Pancreas (tissue), 10 donors: ENCODE data around the gene HK3. TPM values are rescaled to one million over a fixed set of nuclear protein-coding genes. Genes with fewer than 3 reads are reported as not detected.

Source experiments
- ATAC-seq, 4 donors: fragments of 200-7000 bp; cut with Tn5 transposase; one replicate each; pipeline versions ENCODE4 v1.8.0 to v1.9.1; 2020; ENCODE audit warnings: mild to moderate bottlenecking in 4 of 4, moderate library complexity in 4 of 4
- DNase-seq, 6 donors: peaks; one replicate each; pipeline ENCODE4 v3.0.0-alpha.2; 2020
- FAIRE-seq: peaks from 2 replicates; lab custom pipeline; 2012; peaks lifted over from hg19 to GRCh38; lab: Jason Lieb, UNC
- H3K27ac ChIP-seq, 4 donors: fragments of 200-600 bp; sonication (generic); 1 replicate in 3 of 4; 2 replicates in 1 of 4; pipeline versions ENCODE4 v1.5.0 to v1.8.0; 2020
- H3K27me3 ChIP-seq, 4 donors: fragments of 200-600 bp; one replicate each; pipeline ENCODE4 v1.8.0; 2021
- H3K36me3 ChIP-seq, 3 donors: fragments of 200-600 bp; sonication (generic) in 1 of 3; one replicate each; pipeline versions ENCODE4 v1.5.0 to v1.8.0; 2020 to 2021
- H3K4me1 ChIP-seq, 3 donors: fragments of 200-600 bp; one replicate each; pipeline ENCODE4 v1.8.0; 2021
- H3K4me3 ChIP-seq, 4 donors: fragments of 200-600 bp; sonication (generic) in 2 of 4; one replicate each; pipeline versions ENCODE4 v1.5.0 to v1.8.0; 2020 to 2021
- H3K9me3 ChIP-seq, 4 donors: fragments of 200-600 bp; one replicate each; pipeline ENCODE4 v1.8.0; 2021
- CTCF ChIP-seq, 4 donors: fragments of 200-600 bp; sonication (generic) in 3 of 4; IDR thresholded peaks; one replicate each; pipeline versions ENCODE4 v1.5.0 to v1.8.0; 2021; ENCODE audit warnings: antibody characterized with exemption in 4 of 4
- WGBS, 2 donors: extraction: QIAGEN DNeasy Blood & Tissue Kit; methylation state at CpG; one replicate each; pipeline ENCODE4 v1.1.7; 2013; 5-methylcytosine and 5-hydroxymethylcytosine counted together
- intact Hi-C, 3 donors: fragments of 100-400 bp; cut with DNase I; formaldehyde crosslinking; loops; one replicate each; pipeline versions ENCODE4 v1.11.1 to v1.14.2; 2022
- polyA plus RNA-seq, 2 donors: library from polyadenylated mRNA; stranded (reverse); fragments of 200-250 nt; gene quantifications; one replicate each; pipeline ENCODE4 v1.2.3, GENCODE V29; 2013
- total RNA-seq, 6 donors: library from RNA; stranded (reverse); fragmentation: NEBNext Ultra II Directional in 4 of 6; extraction: Animal tissue kit (Norgen Biotek cat#: 25700) in 4 of 6; gene quantifications; one replicate each; pipeline versions ENCODE4 v1.2.1 to v1.2.4, GENCODE V29; 2021 to 2023
- donor health status: healthy with polysubstance abuse.
- donor health status: DM: no; HTN: no; CAD: no; lungs with moderate emphysema.
- donor health status: DM: no; HTN: no; CAD: no.
- donor health status: control.
- donor health status: control.
- donor health status: Bipolar disorder and iron deficiency.
- donor health status: DM: yes; HTN: yes; CAD: no.
- donor health status: DM: no; HTN: no; CAD: no.
- donor health status: DM: no; HTN: no; CAD: no.
- donor health status: DM: yes; HTN: yes; CAD: no.

Gene HK3
- total and polyA plus RNA-seq, 8 donors = 0.24 to 6.6 (median 3.3) TPM

GRCh38 chr5:176876506-176877431 lies 22.4 kb downstream of the HK3 start:
- no peak for TF ChIP-seq CTCF (IDR thresholded peaks at IDR 0.05)
- WGBS, 2 donors = 52 to 56% methylated on average over 22 to 24 of the region's 24 CpGs
- no peak overlapping the region for H3K4me3 ChIP-seq
- H3K36me3 ChIP-seq = no peaks in the 10 kb centered on the region
- no peaks in the 10 kb centered on the region for H3K27me3 ChIP-seq
- peak in 1 of 6 donors; percentile 60 for DNase-seq
- H3K27ac ChIP-seq = no peak overlapping the region
- intact Hi-C loops = no loop called here
- no peak for ATAC-seq
- H3K4me1 ChIP-seq = no peaks in the 10 kb centered on the region
- FAIRE-seq = no peak
- no peaks in the 10 kb centered on the region for H3K9me3 ChIP-seq

GRCh38 chr5:176875783-176876505 lies 23.2 kb downstream of the HK3 start:
- 30% methylated on average over 27 of the region's 27 CpGs for WGBS, 2 donors
- FAIRE-seq = no peak

GRCh38 chr5:176875014-176875550 lies 24.1 kb downstream of the HK3 start:
- intact Hi-C loops = no loop called here
- H3K27ac ChIP-seq = no peak overlapping the region
- no peak for TF ChIP-seq CTCF (IDR thresholded peaks at IDR 0.05)
- no peaks in the 10 kb centered on the region for H3K27me3 ChIP-seq
- H3K9me3 ChIP-seq = no peaks in the 10 kb centered on the region
- H3K36me3 ChIP-seq = no peaks in the 10 kb centered on the region
- H3K4me1 ChIP-seq = no peaks in the 10 kb centered on the region
- ATAC-seq (no peak), FAIRE-seq (no peak), DNase-seq (peak in 1 of 6 donors; percentile 31)
- no peak overlapping the region for H3K4me3 ChIP-seq
- 39 to 44% methylated on average over 17 of the region's 17 CpGs for WGBS, 2 donors

More at GRCh38 chr5:176875783-176876505, 23.2 kb downstream of the HK3 start:
- DNase-seq = peak in 1 of 6 donors; percentile 23
- H3K27ac ChIP-seq = no peak overlapping the region
- no peaks in the 10 kb centered on the region for H3K36me3 ChIP-seq
- no peaks in the 10 kb centered on the region for H3K27me3 ChIP-seq
- intact Hi-C loops = no loop called here
- no peaks in the 10 kb centered on the region for H3K9me3 ChIP-seq
- no peak for TF ChIP-seq CTCF (IDR thresholded peaks at IDR 0.05)
- ATAC-seq = no peak
- no peaks in the 10 kb centered on the region for H3K4me1 ChIP-seq
- no peak overlapping the region for H3K4me3 ChIP-seq

GRCh38 chr5:176874198-176874780 lies 24.9 kb downstream of the HK3 start:
- ATAC-seq (no peak), DNase-seq (peak in 1 of 6 donors; percentile 48), FAIRE-seq (no peak)
- WGBS, 2 donors = 52 to 58% methylated on average over 20 of the region's 20 CpGs
- Histone ChIP-seq H3K36me3 (no peaks in the 10 kb centered on the region), H3K9me3 (no peaks in the 10 kb centered on the region), H3K27ac (no peak overlapping the region), H3K27me3 (no peaks in the 10 kb centered on the region), H3K4me3 (no peak overlapping the region), H3K4me1 (no peaks in the 10 kb centered on the region)
- no peak for TF ChIP-seq CTCF (IDR thresholded peaks at IDR 0.05)
- intact Hi-C loops = no loop called here
